ENCODE data around the gene CAPN11. TPM values are rescaled to one million over a fixed set of nuclear protein-coding genes. Genes with fewer than 3 reads are reported as not detected.

Gene CAPN11
- total and polyA plus RNA-seq, 2 of the 4 experiments (the other 2 are of a cell fraction): not detected

- TF ChIP-seq, protein P1, sequence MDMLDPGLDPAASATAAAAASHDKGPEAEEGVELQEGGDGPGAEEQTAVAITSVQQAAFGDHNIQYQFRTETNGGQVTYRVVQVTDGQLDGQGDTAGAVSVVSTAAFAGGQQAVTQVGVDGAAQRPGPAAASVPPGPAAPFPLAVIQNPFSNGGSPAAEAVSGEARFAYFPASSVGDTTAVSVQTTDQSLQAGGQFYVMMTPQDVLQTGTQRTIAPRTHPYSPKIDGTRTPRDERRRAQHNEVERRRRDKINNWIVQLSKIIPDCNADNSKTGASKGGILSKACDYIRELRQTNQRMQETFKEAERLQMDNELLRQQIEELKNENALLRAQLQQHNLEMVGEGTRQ (IDR thresholded peaks at IDR 0.05; ENCODE audit: low read depth, low read length): no peak
- TF ChIP-seq BHLHE40 (IDR thresholded peaks at IDR 0.05; ENCODE audit: low read depth, low read length) (no peak), MAFK (IDR thresholded peaks at IDR 0.05; ENCODE audit: low read depth, low read length) (no peak), RFX5 (IDR thresholded peaks at IDR 0.05; ENCODE audit: low read depth, low read length) (no peak), MXI1 (IDR thresholded peaks at IDR 0.05; ENCODE audit: borderline replicate concordance, low read depth, low read length) (no peak), ELK1 (IDR thresholded peaks at IDR 0.05; ENCODE audit: borderline replicate concordance, low read depth, low read length) (no peak)
- TF ChIP-seq, protein P2, sequence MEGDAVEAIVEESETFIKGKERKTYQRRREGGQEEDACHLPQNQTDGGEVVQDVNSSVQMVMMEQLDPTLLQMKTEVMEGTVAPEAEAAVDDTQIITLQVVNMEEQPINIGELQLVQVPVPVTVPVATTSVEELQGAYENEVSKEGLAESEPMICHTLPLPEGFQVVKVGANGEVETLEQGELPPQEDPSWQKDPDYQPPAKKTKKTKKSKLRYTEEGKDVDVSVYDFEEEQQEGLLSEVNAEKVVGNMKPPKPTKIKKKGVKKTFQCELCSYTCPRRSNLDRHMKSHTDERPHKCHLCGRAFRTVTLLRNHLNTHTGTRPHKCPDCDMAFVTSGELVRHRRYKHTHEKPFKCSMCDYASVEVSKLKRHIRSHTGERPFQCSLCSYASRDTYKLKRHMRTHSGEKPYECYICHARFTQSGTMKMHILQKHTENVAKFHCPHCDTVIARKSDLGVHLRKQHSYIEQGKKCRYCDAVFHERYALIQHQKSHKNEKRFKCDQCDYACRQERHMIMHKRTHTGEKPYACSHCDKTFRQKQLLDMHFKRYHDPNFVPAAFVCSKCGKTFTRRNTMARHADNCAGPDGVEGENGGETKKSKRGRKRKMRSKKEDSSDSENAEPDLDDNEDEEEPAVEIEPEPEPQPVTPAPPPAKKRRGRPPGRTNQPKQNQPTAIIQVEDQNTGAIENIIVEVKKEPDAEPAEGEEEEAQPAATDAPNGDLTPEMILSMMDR (conservative IDR thresholded peaks at IDR 0.05; ENCODE audit: low read depth, low read length): no peak
- H3K4me1 ChIP-seq (ENCODE audit: control insufficient read depth, insufficient read depth, low read length): no peaks in the 10 kb centered on the region
- no peak overlapping the region for H3K4ac ChIP-seq (ENCODE audit: low read depth, low read length)
- in situ Hi-C loops (cut with MboI; ENCODE audit: low sequenced_read_pairs): no loop called here
- H3K23ac ChIP-seq (ENCODE audit: low read depth, low read length): no peak overlapping the region
- intact Hi-C loops (cut with micrococcal nuclease): loop anchor here (2.0 kb wide), 1 partner anchor 18 kb away; no protein-coding TSS in a partner anchor
- H4K5ac ChIP-seq (ENCODE audit: low read depth, low read length): no peak overlapping the region
- no TSS peak for BruUV-seq (replicated peaks)
- dilution Hi-C loops (cut with HindIII; ENCODE audit: low sequenced_read_pairs, unreplicated experiment): no loop called here
- H3K27me3 ChIP-seq (ENCODE audit: control insufficient read depth, insufficient read depth, low read length): peaks cover 25% of the 10 kb centered on the region
- no peaks in the 10 kb centered on the region for H3K9me1 ChIP-seq (ENCODE audit: insufficient read depth, low read length)
- H3K18ac ChIP-seq (ENCODE audit: low read depth, low read length): no peak overlapping the region
- H4K91ac ChIP-seq (ENCODE audit: insufficient read depth, low read depth, low read length): no peak overlapping the region
- H3K27ac ChIP-seq (ENCODE audit: insufficient read depth, low read length): no peak overlapping the region
- DNase-seq (no peak), ATAC-seq (ENCODE audit: low read depth) (no peak)
- H2BK20ac ChIP-seq (ENCODE audit: low read depth, low read length): no peak overlapping the region
- no peaks in the 10 kb centered on the region for H4K20me1 ChIP-seq (ENCODE audit: insufficient read depth, low read length)
- no peak overlapping the region for H2BK5ac ChIP-seq (ENCODE audit: low read depth, low read length, poor library complexity, severe bottlenecking)
- no peaks in the 10 kb centered on the region for H3K9me3 ChIP-seq (ENCODE audit: control insufficient read depth, insufficient read depth, low read length)
- no peak overlapping the region for H3K14ac ChIP-seq (replicated peaks; ENCODE audit: low read depth, low read length)
- POLR2A ChIA-PET (ENCODE audit: unreplicated experiment): no interaction called here
- CTCF ChIA-PET: interaction anchor here (0.7 to 1.1 kb wide), 2 partner anchors 91 to 148 kb away, joined by 3 to 4 read pairs; no protein-coding TSS in a partner anchor
- H3K9ac ChIP-seq (ENCODE audit: low read depth, low read length): no peak overlapping the region
- no peak overlapping the region for H2BK15ac ChIP-seq (ENCODE audit: low read depth, low read length)
- no CpG with 5 or more reads among the region's 2 CpGs for WGBS, 2 experiments (ENCODE audit: extremely low coverage in 2 of 2, insufficient read length in 1 of 2)
- no peaks in the 10 kb centered on the region for H3K79me1 ChIP-seq (ENCODE audit: low read depth in 1 of 2, low read length in 2 of 2)
- no peak overlapping the region for H2BK120ac ChIP-seq (ENCODE audit: low read depth, low read length)
- no peak overlapping the region for H3K4me3 ChIP-seq (ENCODE audit: insufficient read depth, low read depth, low read length)
- H3K56ac ChIP-seq (ENCODE audit: extremely low read depth, insufficient read depth, low read length): no peak overlapping the region
- no peak overlapping the region for H2AFZ ChIP-seq (replicated peaks; ENCODE audit: low read length, poor library complexity)
- no peaks in the 10 kb centered on the region for H3K36me3 ChIP-seq (ENCODE audit: control insufficient read depth, insufficient read depth, low read length)
- no peak overlapping the region for H3K4me2 ChIP-seq (ENCODE audit: low read depth, low read length)
- no peak overlapping the region for H2AK5ac ChIP-seq (ENCODE audit: low read depth, low read length)
- no peak overlapping the region for H2AK9ac ChIP-seq (replicated peaks; ENCODE audit: low read depth, low read length, poor library complexity)
- no peak overlapping the region for H4K8ac ChIP-seq (ENCODE audit: low read depth in 2 of 2, low read length in 2 of 2)
Measured at GRCh38 chr6:44190715-44191114, 32.1 kb downstream of the CAPN11 start.
